ENCODE results near the gene CLCN3. TPM values are rescaled to one million over a fixed set of nuclear protein-coding genes. Genes with fewer than 3 reads are reported as not detected.

The CLCN3 gene
- total and polyA plus RNA-seq, 2 of the 4 experiments (the other 2 are of a cell fraction) = 13.0 to 22.8 TPM

DNA sequence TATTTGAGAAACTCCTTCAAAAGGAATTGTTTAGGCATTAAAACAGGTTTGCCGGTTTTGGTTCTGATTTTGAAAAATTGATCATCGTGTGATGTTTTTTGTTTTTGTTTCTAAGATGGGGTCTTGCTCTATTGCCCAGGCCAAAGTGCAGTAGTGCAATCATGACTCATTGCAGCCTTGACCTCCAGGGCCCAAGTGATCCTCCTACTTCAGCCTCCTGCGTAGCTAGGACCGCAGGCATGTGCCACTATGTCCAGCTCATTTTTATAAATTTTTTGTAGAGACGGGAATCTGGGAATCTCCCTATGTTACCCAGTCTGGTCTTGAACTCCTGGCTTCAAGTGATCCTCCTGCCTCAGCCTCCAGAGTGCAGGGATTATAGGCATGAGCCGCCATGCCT lies 35.0 kb downstream of the CLCN3 start:
- Histone ChIP-seq H2AFZ (replicated peaks; ENCODE audit: low read length, poor library complexity) (no peak overlapping the region), H3K14ac (replicated peaks; ENCODE audit: low read depth, low read length) (no peak overlapping the region), H3K9me3 (ENCODE audit: control insufficient read depth, insufficient read depth, low read length) (no peaks in the 10 kb centered on the region), H3K23ac (ENCODE audit: low read depth, low read length) (no peak overlapping the region), H3K4me3 (ENCODE audit: insufficient read depth, low read depth, low read length) (no peak overlapping the region), H3K4ac (ENCODE audit: low read depth, low read length) (no peak overlapping the region), H3K56ac (ENCODE audit: extremely low read depth, insufficient read depth, low read length) (no peak overlapping the region), H3K18ac (ENCODE audit: low read depth, low read length) (no peak overlapping the region), H2AK9ac (replicated peaks; ENCODE audit: low read depth, low read length, poor library complexity) (no peak overlapping the region), H4K8ac (ENCODE audit: low read depth in 2 of 2, low read length in 2 of 2) (no peak overlapping the region), H3K4me1 (ENCODE audit: control insufficient read depth, insufficient read depth, low read length) (0 out of 2 replicates have a peak, but pooled peaks cover 2% of the 10 kb centered on the region), H3K36me3 (ENCODE audit: control insufficient read depth, insufficient read depth, low read length) (no peaks in the 10 kb centered on the region), H4K20me1 (ENCODE audit: insufficient read depth, low read length) (no peaks in the 10 kb centered on the region), H4K91ac (ENCODE audit: insufficient read depth, low read depth, low read length) (no peak overlapping the region), H2AK5ac (ENCODE audit: low read depth, low read length) (no peak overlapping the region), H2BK20ac (ENCODE audit: low read depth, low read length) (no peak overlapping the region), H3K4me2 (ENCODE audit: low read depth, low read length) (no peak overlapping the region), H3K27me3 (ENCODE audit: control insufficient read depth, insufficient read depth, low read length) (no peaks in the 10 kb centered on the region), H2BK120ac (ENCODE audit: low read depth, low read length) (no peak overlapping the region), H3K9ac (ENCODE audit: low read depth, low read length) (no peak overlapping the region), H3K9me1 (ENCODE audit: insufficient read depth, low read length) (0 out of 2 replicates have a peak, but pooled peaks cover 2% of the 10 kb centered on the region), H3K27ac (ENCODE audit: insufficient read depth, low read length) (no peak overlapping the region), H3K79me1 (ENCODE audit: low read depth in 1 of 2, low read length in 2 of 2) (peaks cover 7 to 8% of the 10 kb centered on the region in 2 experiments; a peak in 2 of 4 replicates), H4K5ac (ENCODE audit: low read depth, low read length) (no peak overlapping the region), H2BK15ac (ENCODE audit: low read depth, low read length) (no peak overlapping the region), H2BK5ac (ENCODE audit: low read depth, low read length, poor library complexity, severe bottlenecking) (no peak overlapping the region)
- DNase-seq (no peak), ATAC-seq (ENCODE audit: low read depth) (no peak)
- in situ Hi-C loops (cut with MboI; ENCODE audit: low sequenced_read_pairs) = no loop called here
- no peak for TF ChIP-seq RCOR1 (IDR thresholded peaks at IDR 0.05; ENCODE audit: insufficient replicate concordance, low read length)
- no peak for TF ChIP-seq RFX5 (IDR thresholded peaks at IDR 0.05; ENCODE audit: low read depth, low read length)
- TF ChIP-seq MXI1 (IDR thresholded peaks at IDR 0.05; ENCODE audit: borderline replicate concordance, low read depth, low read length) = no peak
- TF ChIP-seq FOS (IDR thresholded peaks at IDR 0.05; ENCODE audit: low read depth, low read length) = no peak
- no peak for TF ChIP-seq CTCF (conservative IDR thresholded peaks at IDR 0.05; ENCODE audit: low read depth, low read length)
- TF ChIP-seq CHD1 (IDR thresholded peaks at IDR 0.05; ENCODE audit: low read depth, low read length) = no peak
- no peak for TF ChIP-seq NFE2L2 (IDR thresholded peaks at IDR 0.05; ENCODE audit: low read depth, low read length)
- TF ChIP-seq CEBPB (IDR thresholded peaks at IDR 0.05; ENCODE audit: low read depth, low read length) = no peak
- no peak for TF ChIP-seq MAZ (IDR thresholded peaks at IDR 0.05; ENCODE audit: borderline replicate concordance, low read depth, low read length)
- no peak for TF ChIP-seq RAD21 (IDR thresholded peaks at IDR 0.05; ENCODE audit: low read length)
- TF ChIP-seq POLR2A (IDR thresholded peaks at IDR 0.05; ENCODE audit: low read depth, low read length) = no peak
- TF ChIP-seq BHLHE40 (IDR thresholded peaks at IDR 0.05; ENCODE audit: low read depth, low read length) = no peak
- no peak for TF ChIP-seq USF2 (IDR thresholded peaks at IDR 0.05; ENCODE audit: low read depth, low read length)
- no CpG with 5 or more reads among the region's 6 CpGs for WGBS, 2 experiments (ENCODE audit: extremely low coverage in 2 of 2, insufficient read length in 1 of 2)
- intact Hi-C loops (cut with micrococcal nuclease) = no loop called here
- ChIA-PET CTCF (no interaction called here), POLR2A (ENCODE audit: unreplicated experiment) (no interaction called here)
- dilution Hi-C loops (cut with HindIII; ENCODE audit: low sequenced_read_pairs, unreplicated experiment) = no loop called here
- BruUV-seq (replicated peaks) = no TSS peak
